Measurements from ENCODE around the gene STXBP6. TPM values are rescaled to one million over a fixed set of nuclear protein-coding genes. Genes with fewer than 3 reads are reported as not detected.

The STXBP6 gene
- total RNA-seq, 1 donor from 2014 or later, result 0.63 TPM

- DNase-seq (ENCODE audit: low read depth), result no peak
- no peak overlapping the region for H3K4me3 ChIP-seq (ENCODE audit: low read depth, low read length)
- TF ChIP-seq CTCF (conservative IDR thresholded peaks at IDR 0.05; ENCODE audit: low read depth, low read length), result no peak
Measured at GRCh38 chr14:24858052-24858451, 191.9 kb downstream of the STXBP6 start.

- TF ChIP-seq CTCF (conservative IDR thresholded peaks at IDR 0.05; ENCODE audit: low read depth, low read length), result no peak
- DNase-seq (ENCODE audit: low read depth), result no peak
- no peak overlapping the region for H3K4me3 ChIP-seq (ENCODE audit: low read depth, low read length)
Measured at GRCh38 chr14:24857277-24857676, 192.7 kb downstream of the STXBP6 start.

GRCh38 chr14:24853446-24853845, 196.5 kb downstream of the STXBP6 start:
- no peak for DNase-seq (ENCODE audit: low read depth)
- no peak overlapping the region for H3K4me3 ChIP-seq (ENCODE audit: low read depth, low read length)
- no peak for TF ChIP-seq CTCF (conservative IDR thresholded peaks at IDR 0.05; ENCODE audit: low read depth, low read length)

GRCh38 chr14:24852312-24853060, 197.5 kb downstream of the STXBP6 start:
- peak; percentile 13 for TF ChIP-seq CTCF (conservative IDR thresholded peaks at IDR 0.05; ENCODE audit: low read depth, low read length)
- no peak overlapping the region for H3K4me3 ChIP-seq (ENCODE audit: low read depth, low read length)
- DNase-seq (ENCODE audit: low read depth), result no peak

- no peak overlapping the region for H3K4me3 ChIP-seq (ENCODE audit: low read depth, low read length)
- no peak for TF ChIP-seq CTCF (conservative IDR thresholded peaks at IDR 0.05; ENCODE audit: low read depth, low read length)
- DNase-seq (ENCODE audit: low read depth), result peak; percentile 44
Measured at GRCh38 chr14:24851837-24852236, 198.1 kb downstream of the STXBP6 start.

GRCh38 chr14:24851406-24851805, 198.5 kb downstream of the STXBP6 start:
- no peak for TF ChIP-seq CTCF (conservative IDR thresholded peaks at IDR 0.05; ENCODE audit: low read depth, low read length)
- DNase-seq (ENCODE audit: low read depth), result no peak
- no peak overlapping the region for H3K4me3 ChIP-seq (ENCODE audit: low read depth, low read length)

- DNase-seq (ENCODE audit: low read depth), result no peak
- no peak overlapping the region for H3K4me3 ChIP-seq (ENCODE audit: low read depth, low read length)
- no peak for TF ChIP-seq CTCF (conservative IDR thresholded peaks at IDR 0.05; ENCODE audit: low read depth, low read length)
Measured at GRCh38 chr14:24850072-24850471, 199.9 kb downstream of the STXBP6 start.
